ENCODE data around the gene AGPS. TPM values are rescaled to one million over a fixed set of nuclear protein-coding genes. Genes with fewer than 3 reads are reported as not detected.

AGPS gene
- total RNA-seq, 1 experiment from 2014 or later = 60.9 TPM

DNA sequence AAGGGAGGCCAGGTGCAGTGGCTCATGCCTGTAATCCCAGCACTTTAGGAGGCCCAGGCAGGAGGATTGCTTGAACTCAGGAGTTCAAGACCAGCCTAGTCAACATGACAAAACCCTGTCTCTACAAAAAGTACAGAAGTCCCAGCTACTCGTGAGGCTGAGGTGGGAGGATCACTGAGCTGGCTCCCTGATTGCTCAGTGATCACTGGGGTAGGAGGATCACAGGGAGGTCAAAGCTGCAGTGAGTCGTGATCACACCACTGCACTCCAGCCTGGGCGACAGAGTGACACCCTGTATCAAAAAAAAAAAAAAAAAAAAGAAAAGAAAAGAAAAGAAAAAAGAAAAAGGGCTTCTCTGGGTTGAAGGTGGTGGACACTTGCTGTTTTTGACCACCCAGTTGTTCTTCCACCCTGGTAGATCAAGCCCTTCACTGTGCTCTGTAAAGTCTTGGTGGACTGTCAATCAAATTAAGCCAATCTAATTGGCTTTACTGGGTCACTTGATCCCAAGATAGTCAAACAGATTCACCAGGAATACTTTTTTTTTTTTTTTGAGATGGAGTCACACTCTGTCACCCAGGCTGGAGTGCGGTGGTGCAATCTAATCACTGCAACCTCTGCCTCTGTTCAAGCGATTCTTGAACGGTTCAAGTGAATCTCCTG is 191.6 kb downstream of the AGPS start:
- Histone ChIP-seq H3K79me1 (ENCODE audit: insufficient read depth, low read depth, low read length, poor library complexity, severe bottlenecking) (no peaks in the 10 kb centered on the region), H3K27ac (ENCODE audit: insufficient read length, low read depth, low read length) (no peak overlapping the region), H3K4ac (ENCODE audit: low read depth, low read length) (no peak overlapping the region), H4K20me1 (ENCODE audit: control insufficient read depth, insufficient read depth, insufficient read length) (no peaks in the 10 kb centered on the region), H3K18ac (ENCODE audit: insufficient read length, low read depth, low read length) (no peak overlapping the region), H3K9me3 (ENCODE audit: control insufficient read depth, low read depth, low read length) (no peaks in the 10 kb centered on the region), H3K27me3 (ENCODE audit: insufficient read depth, low read length) (no peaks in the 10 kb centered on the region), H3K79me2 (ENCODE audit: insufficient read depth, low read length) (no peaks in the 10 kb centered on the region), H2BK15ac (ENCODE audit: low read depth, low read length) (no peak overlapping the region), H3K4me2 (ENCODE audit: insufficient read depth, insufficient read length, low read length) (no peak overlapping the region), H2AK5ac (ENCODE audit: insufficient read length, low read length) (no peak overlapping the region), H2AFZ (ENCODE audit: low read length) (no peak overlapping the region), H2BK20ac (ENCODE audit: low read depth, low read length, poor library complexity, severe bottlenecking) (no peak overlapping the region), H2BK120ac (ENCODE audit: low read depth, low read length, poor library complexity, severe bottlenecking) (no peak overlapping the region), H2BK12ac (ENCODE audit: insufficient read length, low read depth, low read length) (no peak overlapping the region), H2BK5ac (ENCODE audit: insufficient read length, low read length) (no peak overlapping the region), H3K9ac (ENCODE audit: extremely low read depth, insufficient read length, low read length) (no peak overlapping the region), H3K56ac (ENCODE audit: insufficient read length, low read depth, low read length) (no peak overlapping the region), H4K8ac (replicated peaks; ENCODE audit: insufficient read length, low read depth, low read length) (no peak overlapping the region), H3K23me2 (ENCODE audit: insufficient read length, low read depth, low read length, poor library complexity, severe bottlenecking) (no peaks in the 10 kb centered on the region), H3T11ph (ENCODE audit: low read length) (no peak overlapping the region), H3K14ac (ENCODE audit: insufficient read depth, low read length) (no peak overlapping the region), H4K5ac (ENCODE audit: insufficient read length, low read depth, low read length) (no peak overlapping the region), H3K4me1 (ENCODE audit: insufficient read depth, low read length) (no peaks in the 10 kb centered on the region), H3K23ac (ENCODE audit: insufficient read length, low read depth, low read length) (no peak overlapping the region), H4K91ac (ENCODE audit: insufficient read length, low read depth, low read length) (no peak overlapping the region)
- no peak for DNase-seq
- TF ChIP-seq, protein P1, sequence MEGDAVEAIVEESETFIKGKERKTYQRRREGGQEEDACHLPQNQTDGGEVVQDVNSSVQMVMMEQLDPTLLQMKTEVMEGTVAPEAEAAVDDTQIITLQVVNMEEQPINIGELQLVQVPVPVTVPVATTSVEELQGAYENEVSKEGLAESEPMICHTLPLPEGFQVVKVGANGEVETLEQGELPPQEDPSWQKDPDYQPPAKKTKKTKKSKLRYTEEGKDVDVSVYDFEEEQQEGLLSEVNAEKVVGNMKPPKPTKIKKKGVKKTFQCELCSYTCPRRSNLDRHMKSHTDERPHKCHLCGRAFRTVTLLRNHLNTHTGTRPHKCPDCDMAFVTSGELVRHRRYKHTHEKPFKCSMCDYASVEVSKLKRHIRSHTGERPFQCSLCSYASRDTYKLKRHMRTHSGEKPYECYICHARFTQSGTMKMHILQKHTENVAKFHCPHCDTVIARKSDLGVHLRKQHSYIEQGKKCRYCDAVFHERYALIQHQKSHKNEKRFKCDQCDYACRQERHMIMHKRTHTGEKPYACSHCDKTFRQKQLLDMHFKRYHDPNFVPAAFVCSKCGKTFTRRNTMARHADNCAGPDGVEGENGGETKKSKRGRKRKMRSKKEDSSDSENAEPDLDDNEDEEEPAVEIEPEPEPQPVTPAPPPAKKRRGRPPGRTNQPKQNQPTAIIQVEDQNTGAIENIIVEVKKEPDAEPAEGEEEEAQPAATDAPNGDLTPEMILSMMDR (conservative IDR thresholded peaks at IDR 0.05) = no peak
- Mint-ChIP-seq H3K4me1 (no peaks in the 10 kb centered on the region), H3K36me3 (ENCODE audit: insufficient read depth in 1 of 3, low read depth in 3 of 3) (no peaks in the 10 kb centered on the region), H3K9me3 (no peaks in the 10 kb centered on the region), H3K27me3 (ENCODE audit: low read depth) (peaks cover 3% of the 10 kb centered on the region; the same call in 1 of the 2 replicates), H3K4me3 (no peak overlapping the region), H3K27ac (no peak overlapping the region)
- no CpG with 5 or more reads among the region's 6 CpGs for WGBS (ENCODE audit: extremely low coverage, insufficient read length, low lambda C conversion rate)
